SK-N-SH (cell line): ENCODE data around the gene ZNF785. TPM values are rescaled to one million over a fixed set of nuclear protein-coding genes. Genes with fewer than 3 reads are reported as not detected.

Source experiments
- CTCF ChIA-PET: fragments of 300-600, 350-600 bp; formaldehyde crosslinking; extraction: SDS; loops from one replicate; lab custom pipeline; 2021; lab: Yijun Ruan, JAX
- POLR2A ChIA-PET: fragments of 350-600 bp; sonication (Branson Sonifier 250); formaldehyde crosslinking; extraction: SDS; loops from one replicate; lab custom pipeline; 2020; ENCODE audit warnings: antibody characterized with exemption, inconsistent platforms; lab: Yijun Ruan, JAX
- DNase-seq: peaks from one replicate; pipeline ENCODE4 v3.0.0; 2012
- H2AFZ ChIP-seq: fragments of 200-600 bp; sonication (generic); 2 replicates; pipeline ENCODE4 v1.8.1; 2016; ENCODE audit warnings: antibody characterized with exemption, mild to moderate bottlenecking, low read depth
- H3F3A ChIP-seq: fragments of 200-600 bp; sonication (generic); replicated peaks from 2 replicates; pipeline ENCODE3; 2016; ENCODE audit warnings: antibody characterized with exemption, mild to moderate bottlenecking; ENCODE audit not compliant: insufficient read depth
- H3K27ac ChIP-seq, 2 experiments: fragments of 200-500 bp in 1 of 2; fragments of 200-600 bp in 1 of 2; sonication (Bioruptor generic) in 1 of 2; sonication (generic), shearing (Covaris generic) in 1 of 2; 2 replicates each; pipeline versions ENCODE4 v1.5.1 to v1.6.1; 2014 to 2016; ENCODE audit warnings: low read depth in 2 of 2, inconsistent platforms in 1 of 2, low read length in 1 of 2, mild to moderate bottlenecking in 1 of 2, mixed read lengths in 1 of 2
- H3K27me3 ChIP-seq: fragments of 200-600 bp; sonication (generic), shearing (Covaris generic); 2 replicates; pipeline ENCODE4 v1.6.1; 2016; ENCODE audit warnings: mixed run types; ENCODE audit not compliant: insufficient read depth
- H3K36me3 ChIP-seq, 2 experiments: fragments of 200-500 bp in 1 of 2; fragments of 200-600 bp in 1 of 2; sonication (Bioruptor generic) in 1 of 2; sonication (generic) in 1 of 2; replicated peaks in 1 of 2; 2 replicates each; pipeline versions ENCODE3 to v1.5.1; 2014 to 2016; ENCODE audit warnings: low read length in 1 of 2, mild to moderate bottlenecking in 1 of 2; ENCODE audit not compliant: insufficient read depth in 2 of 2, control insufficient read depth in 1 of 2
- H3K4me1 ChIP-seq, 2 experiments: fragments of 200-500 bp in 1 of 2; fragments of 200-600 bp in 1 of 2; sonication (Bioruptor generic) in 1 of 2; sonication (generic), shearing (Covaris generic) in 1 of 2; 2 replicates each; pipeline versions ENCODE4 v1.5.1 to v1.6.1; 2014 to 2016; ENCODE audit warnings: low read depth in 1 of 2, low read length in 1 of 2, mixed run types in 1 of 2; ENCODE audit not compliant: insufficient read depth in 2 of 2, control insufficient read depth in 1 of 2
- H3K4me2 ChIP-seq: fragments of 200-600 bp; sonication (generic), shearing (Covaris generic); 2 replicates; pipeline ENCODE4 v1.6.1; 2017; ENCODE audit warnings: mixed run types
- H3K4me3 ChIP-seq, 2 experiments: fragments of 200-500 bp in 1 of 2; fragments of 200-600 bp in 1 of 2; sonication (Bioruptor generic) in 1 of 2; sonication (generic), shearing (Covaris generic) in 1 of 2; 2 replicates each; pipeline versions ENCODE4 v1.5.1 to v1.8.1; 2014 to 2016; ENCODE audit warnings: low read depth in 2 of 2, inconsistent platforms in 1 of 2, low read length in 1 of 2, mild to moderate bottlenecking in 1 of 2, mixed read lengths in 1 of 2, moderate library complexity in 1 of 2
- H3K79me2 ChIP-seq: fragments of 200-600 bp; sonication (generic); 2 replicates; pipeline ENCODE4 v1.8.1; 2017; ENCODE audit warnings: mild to moderate bottlenecking; ENCODE audit not compliant: insufficient read depth
- H3K9ac ChIP-seq: fragments of 200-600 bp; sonication (generic); 2 replicates; pipeline ENCODE4 v1.6.1; 2017; ENCODE audit warnings: mixed run types
- H3K9me2 ChIP-seq: fragments of 200-600 bp; sonication (generic); 2 replicates; pipeline ENCODE4 v1.6.1; 2017; ENCODE audit warnings: mixed run types
- H3K9me3 ChIP-seq: fragments of 200-600 bp; sonication (generic); 2 replicates; pipeline ENCODE4 v1.6.1; 2017; ENCODE audit warnings: mixed run types, mild to moderate bottlenecking, moderate library complexity
- H4K20me1 ChIP-seq: fragments of 200-600 bp; sonication (generic); 2 replicates; pipeline ENCODE4 v1.6.1; 2017; ENCODE audit warnings: mild to moderate bottlenecking, mixed run types; ENCODE audit not compliant: insufficient read depth
- CHD2 ChIP-seq: fragments of 150-350 bp; IDR thresholded peaks from 2 replicates; pipeline ENCODE4 v1.6.1; 2018; ENCODE audit warnings: low read length; ENCODE audit not compliant: partially characterized antibody
- EP300 ChIP-seq, 2 experiments: IDR thresholded peaks; 2 replicates each; pipeline versions ENCODE4 v1.4.0 to v1.6.1; 2012; ENCODE audit warnings: borderline replicate concordance in 1 of 2, low read depth in 1 of 2, low read length in 1 of 2
- EZH2phosphoT487 ChIP-seq: fragments of 200-600 bp; sonication (generic); IDR thresholded peaks from 2 replicates; pipeline ENCODE4 v1.6.1; 2017; ENCODE audit warnings: low read depth, mixed run types, mild to moderate bottlenecking, antibody characterized with exemption, moderate library complexity, borderline replicate concordance
- FOSL2 ChIP-seq: IDR thresholded peaks from 2 replicates; pipeline ENCODE4 v1.4.0; 2012; ENCODE audit warnings: low read depth, mild to moderate bottlenecking, moderate library complexity, borderline replicate concordance
- FOXJ3 ChIP-seq: sonication (generic); formaldehyde crosslinking; IDR thresholded peaks from 2 replicates; pipeline ENCODE4 v1.5.1; 2020; ENCODE audit warnings: mild to moderate bottlenecking, missing genetic modification reagents
- FOXM1 ChIP-seq: IDR thresholded peaks from 2 replicates; pipeline ENCODE4 v1.4.0; 2012; ENCODE audit warnings: low read depth, mild to moderate bottlenecking
- GATA2 ChIP-seq: sonication (generic); formaldehyde crosslinking; IDR thresholded peaks from 2 replicates; pipeline ENCODE4 v1.5.0; 2020; ENCODE audit warnings: mild to moderate bottlenecking, missing genetic modification reagents
- JUND ChIP-seq: IDR thresholded peaks from 2 replicates; pipeline ENCODE4 v1.4.0; 2012
- MAX ChIP-seq: IDR thresholded peaks from 2 replicates; pipeline ENCODE4 v1.4.0; 2012; ENCODE audit warnings: low read depth
- MXI1 ChIP-seq: IDR thresholded peaks from 2 replicates; pipeline ENCODE4 v1.6.1; 2012; ENCODE audit warnings: mild to moderate bottlenecking, low read depth, low read length, improper control_type of control experiment
- POLR2AphosphoS5 ChIP-seq: IDR thresholded peaks from 2 replicates; pipeline ENCODE4 v1.6.1; 2012; ENCODE audit warnings: low read depth, low read length
- RAD21 ChIP-seq: IDR thresholded peaks from 2 replicates; pipeline ENCODE4 v1.6.1; 2012; ENCODE audit warnings: mild to moderate bottlenecking, low read length
- RCOR1 ChIP-seq: fragments of 150-350 bp; IDR thresholded peaks from 2 replicates; pipeline ENCODE4 v1.6.1; 2017; ENCODE audit warnings: antibody characterized with exemption, low read length
- REST ChIP-seq: IDR thresholded peaks from 2 replicates; pipeline ENCODE4 v1.6.1; 2012; ENCODE audit warnings: mild to moderate bottlenecking, low read depth, low read length, moderate library complexity
- SIN3A ChIP-seq: IDR thresholded peaks from 2 replicates; pipeline ENCODE4 v1.6.1; 2012; ENCODE audit warnings: low read depth, mild to moderate bottlenecking, low read length, moderate library complexity, borderline replicate concordance
- SMC3 ChIP-seq: IDR thresholded peaks from 2 replicates; pipeline ENCODE4 v1.6.1; 2012; ENCODE audit warnings: low read depth, low read length, improper control_type of control experiment
- TAF1 ChIP-seq: IDR thresholded peaks from 2 replicates; pipeline ENCODE4 v1.6.1; 2012; ENCODE audit warnings: low read depth, mild to moderate bottlenecking, low read length, moderate library complexity, borderline replicate concordance
- TCF12 ChIP-seq: IDR thresholded peaks from 2 replicates; pipeline ENCODE4 v1.4.0; 2012
- TEAD4 ChIP-seq: IDR thresholded peaks from 2 replicates; pipeline ENCODE4 v1.4.0; 2012; ENCODE audit warnings: mild to moderate bottlenecking, borderline replicate concordance; ENCODE audit not compliant: insufficient read depth
- USF1 ChIP-seq: IDR thresholded peaks from 2 replicates; pipeline ENCODE4 v1.4.0; 2012; ENCODE audit warnings: low read depth, borderline replicate concordance
- USF2 ChIP-seq: fragments of 150-350 bp; IDR thresholded peaks from 2 replicates; pipeline ENCODE4 v1.6.1; 2017; ENCODE audit warnings: antibody characterized with exemption, low read length, low read depth, borderline replicate concordance
- YY1 ChIP-seq: IDR thresholded peaks from 2 replicates; pipeline ENCODE4 v1.4.0; 2012; ENCODE audit warnings: low read depth, mild to moderate bottlenecking
- ZBTB33 ChIP-seq: IDR thresholded peaks from 2 replicates; pipeline ENCODE4 v1.4.0; 2012; ENCODE audit warnings: low read depth, borderline replicate concordance
- WGBS: methylation state at CpG from one replicate; pipeline ENCODE4 v1.1.6; 2017; ENCODE audit warnings: low lambda C conversion rate; 5-methylcytosine and 5-hydroxymethylcytosine counted together
- polyA plus RNA-seq, 3 experiments: library from polyadenylated mRNA; depleted of rRNA; stranded (reverse); fragments of >200 nt; gene quantifications; 2 replicates each; pipeline ENCODE4 v1.2.3, GENCODE V29; 2012

The ZNF785 gene
- polyA plus RNA-seq, 1 of the 3 experiments (the other 2 are of a cell fraction): 8.8 TPM

GRCh38 chr16:30534368-30535105 lies 51.0 kb downstream of the ZNF785 start, which contains the start of gene ZNF747:
ZNF747 (minus strand) TSS chr16:30534858; CDS start chr16:30534679, 179 bp downstream.
- Histone ChIP-seq H3K4me1 (peaks cover 8 to 17% of the 10 kb centered on the region in 2 experiments; a peak in 3 of 4 replicates), H3K79me2 (peaks cover 16% of the 10 kb centered on the region), H3F3A (peaks cover 7% of the 10 kb centered on the region), H3K27me3 (no peaks in the 10 kb centered on the region), H3K36me3 (peaks cover 10 to 14% of the 10 kb centered on the region in 2 experiments), H3K9ac (peak within 1 kb of the TSS; percentile 89), H4K20me1 (no peaks in the 10 kb centered on the region), H3K9me3 (no peaks in the 10 kb centered on the region), H3K4me2 (peak within 1 kb of the TSS; percentile 83), H3K4me3 (peak within 1 kb of the TSS; percentile 65 to 68), H3K27ac (peak within 1 kb of the TSS; percentile 81 to 91), H3K9me2 (no peaks in the 10 kb centered on the region), H2AFZ (peak within 1 kb of the TSS; percentile 94)
- ChIA-PET CTCF (interaction anchor here (0.8 to 2.6 kb wide), 14 partner anchors 10 to 105 kb away, joined by 3 to 19 read pairs (median 4); partner anchors contain the start of genes DCTPP1, ZNF688 and ZNF785), POLR2A (interaction anchor here (0.6 to 2.8 kb wide), 6 partner anchors 9 to 125 kb away, joined by 3 to 47 read pairs (median 4); partner anchors contain the start of genes ZNF688 and ZNF764)
- peak; percentile 95 for DNase-seq
- WGBS: 3% methylated on average over 5 of the region's 70 CpGs
- peak; percentile 31; the same call in 1 of the 2 replicates for TF ChIP-seq FOXM1
- TF ChIP-seq RCOR1: no peak
- TF ChIP-seq TAF1: peak; percentile 44
- TF ChIP-seq SMC3: no peak
- TF ChIP-seq MAX: peak; percentile 76
- TF ChIP-seq ZBTB33: 0 out of 2 replicates have a peak, but pooled peaks have one; percentile 51
- TF ChIP-seq USF2: no peak
- TF ChIP-seq POLR2AphosphoS5: peak; percentile 86; the same call in 1 of the 2 replicates
- no peak for TF ChIP-seq JUND
- TF ChIP-seq USF1: no peak
- TF ChIP-seq YY1: peak; percentile 100
- TF ChIP-seq FOSL2: no peak
- peak; percentile 88 for TF ChIP-seq CHD2
- peak in 1 of 2 experiments; percentile 26; a peak in 1 of 4 replicates for TF ChIP-seq EP300 (IDR thresholded peaks at IDR 0.05; ENCODE audit: borderline replicate concordance in 1 of 2, low read depth in 1 of 2, low read length in 1 of 2)
- no peak for TF ChIP-seq TEAD4
- no peak for TF ChIP-seq RAD21
- no peak for TF ChIP-seq TCF12
- no peak for TF ChIP-seq FOXJ3 (CRISPR knock-in tag)
- no peak for TF ChIP-seq GATA2 (CRISPR knock-in tag)
- no peak; the same call in 1 of the 2 replicates for TF ChIP-seq SIN3A
- no peak for TF ChIP-seq EZH2phosphoT487
- peak; percentile 87 for TF ChIP-seq MXI1
- TF ChIP-seq REST: no peak
